HL-60 (cell line): ENCODE data around the gene ZMPSTE24.

Source experiments
- DNase-seq, 2 experiments: peaks; one replicate each; pipeline ENCODE4 v3.0.0-alpha.2; 2010 to 2020; ENCODE audit warnings: low read depth in 1 of 2, low spot score in 1 of 2
- H3K27ac ChIP-seq: fragments of 250-450 bp; sonication (Bioruptor Pico); replicated peaks from 2 replicates; pipeline ENCODE4 v1.5.1; 2020; ENCODE audit warnings: mild to moderate bottlenecking, moderate library complexity
- H3K27me3 ChIP-seq: fragments of 250-450 bp; sonication (Bioruptor Pico); 2 replicates; pipeline ENCODE4 v1.5.1; 2021; ENCODE audit warnings: mild to moderate bottlenecking, moderate library complexity; ENCODE audit not compliant: insufficient read depth, poor library complexity, severe bottlenecking
- H3K4me3 ChIP-seq: replicated peaks from 2 replicates; pipeline ENCODE4 v1.5.1; 2011; ENCODE audit warnings: mild to moderate bottlenecking, control low read depth, low read length; ENCODE audit not compliant: insufficient read depth
- CTCF ChIP-seq: IDR thresholded peaks from one replicate; pipeline ENCODE4 v1.5.1; 2011; ENCODE audit warnings: low read length, control low read depth, inconsistent platforms; ENCODE audit not compliant: insufficient read depth
- GABPA ChIP-seq: IDR thresholded peaks from 2 replicates; pipeline ENCODE4 v1.6.1; 2012; ENCODE audit warnings: low read depth
- POLR2AphosphoS5 ChIP-seq: IDR thresholded peaks from 2 replicates; pipeline ENCODE4 v1.6.1; 2012; ENCODE audit warnings: low read depth
- REST ChIP-seq: IDR thresholded peaks from 2 replicates; pipeline ENCODE4 v1.6.1; 2012; ENCODE audit warnings: low read depth; ENCODE audit not compliant: insufficient replicate concordance
- SPI1 ChIP-seq: IDR thresholded peaks from 2 replicates; pipeline ENCODE4 v1.6.1; 2012; ENCODE audit warnings: low read depth, mild to moderate bottlenecking, borderline replicate concordance

ZMPSTE24 gene

GRCh38 chr1:40256401-40257084 lies 1.5 kb upstream of the ZMPSTE24 start:
- Histone ChIP-seq H3K27me3 (no peaks in the 10 kb centered on the region), H3K27ac (peak overlapping the region; percentile 92), H3K4me3 (peak overlapping the region; percentile 89)
- DNase-seq, result no peak
- TF ChIP-seq CTCF, result no peak
- no peak for TF ChIP-seq REST
- TF ChIP-seq SPI1, result no peak
- TF ChIP-seq GABPA, result no peak
- no peak for TF ChIP-seq POLR2AphosphoS5

- Histone ChIP-seq H3K27ac (peak overlapping the region; percentile 92), H3K27me3 (no peaks in the 10 kb centered on the region), H3K4me3 (peak overlapping the region; percentile 89)
- TF ChIP-seq CTCF (no peak), REST (no peak), POLR2AphosphoS5 (no peak), SPI1 (no peak), GABPA (no peak)
- DNase-seq, result no peak
Observed at GRCh38 chr1:40257313-40257687, 736 bp upstream of the ZMPSTE24 start.

- TF ChIP-seq REST (no peak), POLR2AphosphoS5 (no peak), SPI1 (no peak), CTCF (no peak), GABPA (no peak)
- Histone ChIP-seq H3K27me3 (no peaks in the 10 kb centered on the region), H3K4me3 (peak overlapping the region; percentile 89), H3K27ac (peak overlapping the region; percentile 65)
- DNase-seq, result peak in 1 of 2 experiments; percentile 18
Observed at GRCh38 chr1:40258445-40258769, 371 bp downstream of the ZMPSTE24 start.
